ENCODE data around the gene ENSA.
"Not testable (repeated sequence)": the region's sequence is repeated elsewhere in the genome, so short reads cannot be mapped to it uniquely, and the experiment has no call there.

ENSA gene

GRCh38 chr1:150579945-150580642, 49.3 kb downstream of the ENSA start:
- DNase-seq = no peak

- DNase-seq = peak; percentile 80
Observed at GRCh38 chr1:150579110-150579944, 50.1 kb downstream of the ENSA start, which contains the start of gene MCL1. MCL1 (minus strand) TSS chr1:150579610; CDS start chr1:150579530, 80 bp downstream.

- DNase-seq = no peak
Observed at GRCh38 chr1:150578272-150579109, 50.9 kb downstream of the ENSA start.

GRCh38 chr1:150577557-150578271, 51.7 kb downstream of the ENSA start:
- no peak for DNase-seq

GRCh38 chr1:150576794-150577556, 52.4 kb downstream of the ENSA start:
- no peak for DNase-seq

- DNase-seq = no peak
Observed at GRCh38 chr1:150576367-150576711, 53.1 kb downstream of the ENSA start.

GRCh38 chr1:150575518-150576366, 53.7 kb downstream of the ENSA start:
- no peak for DNase-seq

GRCh38 chr1:150575072-150575489, 54.3 kb downstream of the ENSA start:
- DNase-seq = no peak

- DNase-seq = no peak
Observed at GRCh38 chr1:150574260-150575071, 54.9 kb downstream of the ENSA start.

- not testable (repeated sequence) for DNase-seq
Observed at GRCh38 chr1:150573648-150574071, 55.8 kb downstream of the ENSA start.

GRCh38 chr1:150572918-150573647, 56.3 kb downstream of the ENSA start:
- no peak for DNase-seq

All from activated CD4-positive, alpha-beta T cell treated with anti-CD3 and anti-CD28 coated beads, Interleukin-2, amount 50 U/mL, for 1 hour (primary cell).